GM23248 (cell line): ENCODE results near the gene PRPF18. TPM values are rescaled to one million over a fixed set of nuclear protein-coding genes. Genes with fewer than 3 reads are reported as not detected.

Experiments used
- DNase-seq: peaks from one replicate; pipeline ENCODE4 v3.0.0-alpha.2; 2015
- H2AFZ ChIP-seq: fragments of 200-600 bp; sonication (generic); 2 replicates; pipeline ENCODE4 v1.6.1; 2016; ENCODE audit warnings: antibody characterized with exemption
- H3F3A ChIP-seq: fragments of 200-600 bp; sonication (generic); 2 replicates; pipeline ENCODE4 v1.6.1; 2016; ENCODE audit warnings: mild to moderate bottlenecking, antibody characterized with exemption, mixed run types; ENCODE audit not compliant: insufficient read depth
- H3K27ac ChIP-seq: fragments of 200-600 bp; sonication (generic); 2 replicates; pipeline ENCODE4 v1.5.1; 2016; ENCODE audit warnings: mild to moderate bottlenecking
- H3K27me3 ChIP-seq: fragments of 200-600 bp; sonication (generic); replicated peaks from 2 replicates; pipeline ENCODE4 v1.6.1; 2016; ENCODE audit warnings: mild to moderate bottlenecking; ENCODE audit not compliant: insufficient read depth
- H3K36me3 ChIP-seq: fragments of 200-600 bp; sonication (generic); 2 replicates; pipeline ENCODE4 v1.6.1; 2016; ENCODE audit warnings: low read depth, mild to moderate bottlenecking
- H3K4me1 ChIP-seq: fragments of 200-600 bp; sonication (generic); 2 replicates; pipeline ENCODE4 v1.6.1; 2016; ENCODE audit warnings: mild to moderate bottlenecking; ENCODE audit not compliant: insufficient read depth
- H3K4me2 ChIP-seq: fragments of 200-600 bp; sonication (generic); one replicate; pipeline ENCODE4 v1.6.1; 2016; ENCODE audit warnings: mild to moderate bottlenecking; ENCODE audit not compliant: unreplicated experiment
- H3K4me3 ChIP-seq: fragments of 200-600 bp; sonication (generic); 2 replicates; pipeline ENCODE4 v1.5.1; 2016; ENCODE audit warnings: mild to moderate bottlenecking
- H3K79me2 ChIP-seq: fragments of 200-600 bp; sonication (generic); 2 replicates; pipeline ENCODE4 v1.6.1; 2016; ENCODE audit warnings: mild to moderate bottlenecking; ENCODE audit not compliant: insufficient read depth
- H3K9ac ChIP-seq: fragments of 200-600 bp; sonication (generic); 2 replicates; pipeline ENCODE4 v1.6.1; 2016; ENCODE audit warnings: mild to moderate bottlenecking
- H3K9me2 ChIP-seq: fragments of 200-600 bp; sonication (generic); 2 replicates; pipeline ENCODE4 v1.6.1; 2016; ENCODE audit warnings: mixed run types, mild to moderate bottlenecking, moderate library complexity; ENCODE audit not compliant: insufficient read depth
- H3K9me3 ChIP-seq: fragments of 200-600 bp; sonication (generic); one replicate; pipeline ENCODE4 v1.6.1; 2017; ENCODE audit warnings: low read depth
- H4K20me1 ChIP-seq: fragments of 200-600 bp; sonication (generic); 2 replicates; pipeline ENCODE4 v1.6.0; 2016; ENCODE audit not compliant: insufficient read depth
- EZH2 ChIP-seq: fragments of 200-600 bp; sonication (generic); IDR thresholded peaks from 2 replicates; pipeline ENCODE4 v1.6.1; 2018; ENCODE audit warnings: antibody characterized with exemption, mild to moderate bottlenecking; ENCODE audit not compliant: insufficient read depth, poor library complexity, severe bottlenecking
- EZH2phosphoT487 ChIP-seq: fragments of 200-600 bp; sonication (generic); IDR thresholded peaks from 2 replicates; pipeline ENCODE4 v1.6.1; 2018; ENCODE audit warnings: antibody characterized with exemption, moderate library complexity, mild to moderate bottlenecking, low read depth; ENCODE audit not compliant: insufficient read depth
- WGBS, 2 experiments: methylation state at CpG; one replicate each; pipeline ENCODE4 v1.1.6; 2015 to 2017; ENCODE audit warnings: low lambda C conversion rate in 2 of 2, low coverage in 1 of 2; ENCODE audit errors: missing lambda C conversion rate in 2 of 2; 5-methylcytosine and 5-hydroxymethylcytosine counted together
- in situ Hi-C: fragments of 300-500 bp; cut with MboI; formaldehyde crosslinking; loops from 2 replicates; pipeline ENCODE4 v1.15.0; 2020
- polyA plus RNA-seq: library from polyadenylated mRNA; unstranded; fragments of >200 nt; fragmentation: Nextera tagmentation; extraction: Ambion mirVana; gene quantifications from 2 replicates; pipeline ENCODE4 v1.2.1, GENCODE V29; 2016
- total RNA-seq: library from RNA; depleted of rRNA; stranded (reverse); fragments of >200 nt; shearing (Covaris generic); gene quantifications from 2 replicates; pipeline ENCODE4 v1.2.3, GENCODE V29; 2014

Gene PRPF18
- total and polyA plus RNA-seq, 2 experiments from 2014 or later: 21.8 to 30.2 TPM

DNA sequence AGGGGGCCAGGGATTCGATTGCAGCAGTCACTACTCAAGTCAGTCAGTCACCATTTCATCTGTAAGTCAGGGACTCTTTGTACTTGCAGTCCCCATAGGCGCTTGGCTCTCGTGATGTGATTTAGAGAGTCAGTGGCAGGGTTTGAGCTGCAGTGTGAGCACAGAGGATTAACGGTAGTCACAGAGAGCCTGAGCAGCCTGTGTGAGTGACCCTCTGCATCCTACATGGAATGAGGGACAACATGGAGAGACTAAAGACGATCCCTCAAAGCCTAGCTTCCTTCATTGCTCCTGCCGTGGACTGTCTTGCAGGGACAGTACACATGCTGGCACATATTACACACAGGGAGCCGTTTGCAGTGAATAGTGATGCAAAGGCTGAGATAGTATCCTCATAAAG lies 56.3 kb downstream of the PRPF18 start:
- Histone ChIP-seq H3K36me3 (peaks cover 31% of the 10 kb centered on the region), H3K9me2 (no peaks in the 10 kb centered on the region), H3K27me3 (no peaks in the 10 kb centered on the region), H4K20me1 (no peaks in the 10 kb centered on the region), H3K4me3 (no peak overlapping the region), H3K79me2 (no peaks in the 10 kb centered on the region), H3K4me2 (no peak overlapping the region), H2AFZ (no peak overlapping the region), H3K9me3 (no peaks in the 10 kb centered on the region), H3K9ac (no peak overlapping the region), H3K4me1 (no peaks in the 10 kb centered on the region), H3F3A (peaks cover 35% of the 10 kb centered on the region; the same call in 1 of the 2 replicates), H3K27ac (no peak overlapping the region)
- DNase-seq: no peak
- TF ChIP-seq EZH2: no peak
- no peak for TF ChIP-seq EZH2phosphoT487
- 78 to 85% methylated on average over 7 of the region's 7 CpGs for WGBS, 2 experiments
- in situ Hi-C loops: no loop called here

GRCh38 chr10:13644866-13645265 lies 58.1 kb downstream of the PRPF18 start:
- in situ Hi-C loops: no loop called here
- H3K4me2 ChIP-seq: no peak overlapping the region
- H3K36me3 ChIP-seq: peaks cover 39% of the 10 kb centered on the region
- H3K9me3 ChIP-seq: no peaks in the 10 kb centered on the region
- TF ChIP-seq EZH2 (no peak), EZH2phosphoT487 (no peak)
- H3K79me2 ChIP-seq: no peaks in the 10 kb centered on the region
- no peaks in the 10 kb centered on the region for H3K27me3 ChIP-seq
- peaks cover 39% of the 10 kb centered on the region; the same call in 1 of the 2 replicates for H3F3A ChIP-seq
- H3K27ac ChIP-seq: no peak overlapping the region
- WGBS, 2 experiments: 91 to 95% methylated on average over 9 of the region's 9 CpGs
- H4K20me1 ChIP-seq: no peaks in the 10 kb centered on the region
- no peaks in the 10 kb centered on the region for H3K4me1 ChIP-seq
- no peaks in the 10 kb centered on the region for H3K9me2 ChIP-seq
- no peak overlapping the region for H3K9ac ChIP-seq
- H2AFZ ChIP-seq: no peak overlapping the region
- no peak overlapping the region for H3K4me3 ChIP-seq
- DNase-seq: no peak

DNA sequence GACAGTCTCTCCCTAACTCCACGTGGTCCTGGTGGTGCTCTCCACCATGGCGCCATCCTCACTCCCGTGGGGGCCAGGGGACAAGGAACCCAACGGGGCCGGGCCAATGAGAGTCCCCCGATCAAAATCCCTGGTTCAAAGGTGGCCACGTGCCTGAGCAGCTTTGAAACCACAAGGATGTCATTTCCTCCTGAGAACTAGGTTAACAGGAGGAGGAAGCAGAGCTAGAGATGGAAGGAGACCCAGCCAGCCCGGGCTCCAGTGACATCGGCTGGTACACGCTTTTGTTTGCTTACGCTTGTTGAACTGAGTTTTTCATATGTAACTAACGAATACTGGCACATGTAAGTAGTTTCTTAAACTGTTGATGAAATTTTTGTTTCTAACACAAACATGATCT lies 61.7 kb downstream of the PRPF18 start:
- in situ Hi-C loops: no loop called here
- Histone ChIP-seq H3K36me3 (peaks cover 33% of the 10 kb centered on the region), H3F3A (peaks cover 42% of the 10 kb centered on the region; the same call in 1 of the 2 replicates), H2AFZ (no peak overlapping the region), H3K9me3 (no peaks in the 10 kb centered on the region), H3K4me2 (no peak overlapping the region), H3K4me1 (no peaks in the 10 kb centered on the region), H3K79me2 (no peaks in the 10 kb centered on the region), H3K9ac (no peak overlapping the region), H4K20me1 (no peaks in the 10 kb centered on the region), H3K9me2 (no peaks in the 10 kb centered on the region), H3K27ac (no peak overlapping the region), H3K27me3 (no peaks in the 10 kb centered on the region), H3K4me3 (no peak overlapping the region)
- no peak for TF ChIP-seq EZH2
- TF ChIP-seq EZH2phosphoT487: no peak
- no peak for DNase-seq
- 83 to 86% methylated on average over 12 of the region's 12 CpGs for WGBS, 2 experiments

GRCh38 chr10:13649844-13650520 lies 63.2 kb downstream of the PRPF18 start:
- H4K20me1 ChIP-seq: no peaks in the 10 kb centered on the region
- TF ChIP-seq EZH2phosphoT487 (no peak), EZH2 (no peak)
- 35 to 49% methylated on average over 5 of the region's 5 CpGs for WGBS, 2 experiments
- no peak overlapping the region for H3K27ac ChIP-seq
- H3F3A ChIP-seq: peaks cover 32% of the 10 kb centered on the region; the same call in 1 of the 2 replicates
- H3K9me2 ChIP-seq: no peaks in the 10 kb centered on the region
- no peak overlapping the region for H3K9ac ChIP-seq
- H3K4me1 ChIP-seq: no peaks in the 10 kb centered on the region
- H3K4me3 ChIP-seq: no peak overlapping the region
- H3K27me3 ChIP-seq: no peaks in the 10 kb centered on the region
- DNase-seq: no peak
- no peak overlapping the region for H2AFZ ChIP-seq
- H3K4me2 ChIP-seq: no peak overlapping the region
- peaks cover 28% of the 10 kb centered on the region for H3K36me3 ChIP-seq
- in situ Hi-C loops: no loop called here
- no peaks in the 10 kb centered on the region for H3K9me3 ChIP-seq
- H3K79me2 ChIP-seq: no peaks in the 10 kb centered on the region
